Ovary (tissue), 3 donors: Measurements from ENCODE around the gene CCDC91.

Experiments used
- EP300 ChIP-seq: sonication (generic); formaldehyde crosslinking; IDR thresholded peaks from one replicate; pipeline ENCODE4 v1.6.1; 2017; ENCODE audit warnings: antibody characterized with exemption
- POLR2A ChIP-seq: fragments of 450-650 bp; IDR thresholded peaks from one replicate; pipeline ENCODE4 v1.6.1; 2017; ENCODE audit warnings: antibody characterized with exemption, mild to moderate bottlenecking, moderate library complexity
- TF ChIP-seq, protein P1 (sequence below), 3 donors: fragments of 450-650 bp in 2 of 3; fragments of 200-600 bp in 1 of 3; IDR thresholded peaks; one replicate each; pipeline versions ENCODE4 v1.5.1 to v1.8.0; 2016 to 2022; ENCODE audit warnings: antibody characterized with exemption in 3 of 3, mild to moderate bottlenecking in 1 of 3
- donor health status: DM: no; HTN: no; CAD: no.

DNA sequence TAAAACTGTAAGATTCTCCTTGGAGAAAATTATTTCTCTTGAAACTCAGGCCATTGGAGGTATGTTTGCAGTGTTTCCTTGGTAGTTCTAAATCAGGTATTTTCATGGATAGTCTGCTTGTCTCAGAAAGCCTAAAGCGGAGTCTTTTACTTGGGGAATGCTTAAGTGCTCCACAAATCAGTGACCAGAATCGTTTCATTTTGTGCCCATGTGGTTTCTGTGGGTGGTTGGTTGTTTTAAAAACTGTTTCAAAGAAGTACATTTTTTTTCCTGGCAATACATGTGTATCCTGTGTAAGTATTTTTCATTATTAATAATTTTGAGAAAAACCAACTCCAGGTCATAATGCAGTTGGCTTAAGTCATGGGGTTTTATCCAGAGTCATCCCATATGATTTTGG lies 33.6 kb downstream of the CCDC91 start:
- TF ChIP-seq, protein P1, sequence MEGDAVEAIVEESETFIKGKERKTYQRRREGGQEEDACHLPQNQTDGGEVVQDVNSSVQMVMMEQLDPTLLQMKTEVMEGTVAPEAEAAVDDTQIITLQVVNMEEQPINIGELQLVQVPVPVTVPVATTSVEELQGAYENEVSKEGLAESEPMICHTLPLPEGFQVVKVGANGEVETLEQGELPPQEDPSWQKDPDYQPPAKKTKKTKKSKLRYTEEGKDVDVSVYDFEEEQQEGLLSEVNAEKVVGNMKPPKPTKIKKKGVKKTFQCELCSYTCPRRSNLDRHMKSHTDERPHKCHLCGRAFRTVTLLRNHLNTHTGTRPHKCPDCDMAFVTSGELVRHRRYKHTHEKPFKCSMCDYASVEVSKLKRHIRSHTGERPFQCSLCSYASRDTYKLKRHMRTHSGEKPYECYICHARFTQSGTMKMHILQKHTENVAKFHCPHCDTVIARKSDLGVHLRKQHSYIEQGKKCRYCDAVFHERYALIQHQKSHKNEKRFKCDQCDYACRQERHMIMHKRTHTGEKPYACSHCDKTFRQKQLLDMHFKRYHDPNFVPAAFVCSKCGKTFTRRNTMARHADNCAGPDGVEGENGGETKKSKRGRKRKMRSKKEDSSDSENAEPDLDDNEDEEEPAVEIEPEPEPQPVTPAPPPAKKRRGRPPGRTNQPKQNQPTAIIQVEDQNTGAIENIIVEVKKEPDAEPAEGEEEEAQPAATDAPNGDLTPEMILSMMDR (IDR thresholded peaks at IDR 0.05), result no peak
- TF ChIP-seq POLR2A, result no peak
- TF ChIP-seq EP300, result no peak
